ENCODE data around the gene CAST.

The CAST gene

GRCh38 chr5:96714951-96715451 lies 52.8 kb downstream of the CAST start:
- peak; percentile 76 for DNase-seq

- no peak for DNase-seq
Observed at GRCh38 chr5:96716007-96716406, 53.8 kb downstream of the CAST start.

- no peak for DNase-seq
Observed at GRCh38 chr5:96716716-96717115, 54.5 kb downstream of the CAST start.

- no peak for DNase-seq
Observed at GRCh38 chr5:96717874-96718273, 55.7 kb downstream of the CAST start.

- DNase-seq = peak; percentile 34
Observed at GRCh38 chr5:96718635-96719077, 56.5 kb downstream of the CAST start.

- no peak for DNase-seq
Observed at GRCh38 chr5:96720408-96720807, 58.2 kb downstream of the CAST start.

- no peak for DNase-seq
Observed at GRCh38 chr5:96721351-96721977, 59.3 kb downstream of the CAST start.

GRCh38 chr5:96725257-96725656 lies 63.1 kb downstream of the CAST start:
- no peak for DNase-seq

- no peak for DNase-seq
Observed at GRCh38 chr5:96726802-96727201, 64.6 kb downstream of the CAST start.

- no peak for DNase-seq
Observed at GRCh38 chr5:96729156-96729555, 67.0 kb downstream of the CAST start.

- DNase-seq = no peak
Observed at GRCh38 chr5:96730586-96730985, 68.4 kb downstream of the CAST start.

- DNase-seq = no peak
Observed at GRCh38 chr5:96733771-96734500, 71.8 kb downstream of the CAST start.

GRCh38 chr5:96734871-96735325 lies 72.7 kb downstream of the CAST start:
- DNase-seq = peak; percentile 18

GRCh38 chr5:96736937-96737336 lies 74.8 kb downstream of the CAST start:
- DNase-seq = no peak

GRCh38 chr5:96741106-96741505 lies 78.9 kb downstream of the CAST start:
- no peak for DNase-seq

GRCh38 chr5:96741891-96742309 lies 79.7 kb downstream of the CAST start:
- no peak for DNase-seq

- DNase-seq = no peak
Observed at GRCh38 chr5:96742538-96742937, 80.4 kb downstream of the CAST start.

- DNase-seq = peak; percentile 49
Observed at GRCh38 chr5:96743065-96743768, 81.0 kb downstream of the CAST start.

- DNase-seq = no peak
Observed at GRCh38 chr5:96743805-96744204, 81.6 kb downstream of the CAST start.

GRCh38 chr5:96744218-96744617 lies 82.0 kb downstream of the CAST start:
- DNase-seq = peak; percentile 22

- no peak for DNase-seq
Observed at GRCh38 chr5:96745025-96745424, 82.8 kb downstream of the CAST start.

- peak; percentile 25 for DNase-seq
Observed at GRCh38 chr5:96745844-96746531, 83.8 kb downstream of the CAST start.

- DNase-seq = no peak
Observed at GRCh38 chr5:96747720-96748119, 85.5 kb downstream of the CAST start.

Measured in suppressor macrophage treated with lipopolysaccharide for 4 hours (primary cell).